Body of pancreas (tissue), 4 donors: ENCODE results near the gene FFAR2.

ENCODE experiments used
- POLR2A ChIP-seq, 3 donors: fragments of 450-650 bp; IDR thresholded peaks; one replicate each; pipeline ENCODE4 v1.6.1; 2016; ENCODE audit warnings: antibody characterized with exemption in 3 of 3, mild to moderate bottlenecking in 2 of 3
- TF ChIP-seq, protein P1 (sequence below), 7 experiments: fragments of 450-650 bp in 4 of 7; fragments of 200-600 bp in 3 of 7; sonication (generic) in 3 of 7; IDR thresholded peaks; one replicate each; pipeline ENCODE4 v1.5.1; 2016 to 2019; ENCODE audit warnings: antibody characterized with exemption in 7 of 7

DNA sequence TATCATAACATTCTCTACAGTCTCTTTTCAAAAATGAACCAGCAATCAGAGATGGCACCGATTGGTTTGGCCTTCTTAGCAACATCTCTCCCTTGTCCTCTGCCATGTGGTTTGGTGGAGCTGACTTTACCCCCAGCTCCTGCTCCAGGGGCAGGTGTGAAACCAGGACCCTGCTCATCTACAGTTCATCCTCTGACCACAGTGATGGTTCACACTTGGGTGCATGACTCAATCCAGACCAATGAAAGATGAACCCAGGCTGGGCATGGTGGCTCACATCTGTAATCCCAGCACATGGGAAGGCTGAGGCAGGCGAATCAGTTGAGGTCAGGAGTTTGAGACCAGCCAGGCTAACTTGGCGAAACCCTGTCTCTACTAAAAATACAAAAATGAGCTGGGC, 33.6 kb upstream of the FFAR2 start:
- TF ChIP-seq, protein P1, sequence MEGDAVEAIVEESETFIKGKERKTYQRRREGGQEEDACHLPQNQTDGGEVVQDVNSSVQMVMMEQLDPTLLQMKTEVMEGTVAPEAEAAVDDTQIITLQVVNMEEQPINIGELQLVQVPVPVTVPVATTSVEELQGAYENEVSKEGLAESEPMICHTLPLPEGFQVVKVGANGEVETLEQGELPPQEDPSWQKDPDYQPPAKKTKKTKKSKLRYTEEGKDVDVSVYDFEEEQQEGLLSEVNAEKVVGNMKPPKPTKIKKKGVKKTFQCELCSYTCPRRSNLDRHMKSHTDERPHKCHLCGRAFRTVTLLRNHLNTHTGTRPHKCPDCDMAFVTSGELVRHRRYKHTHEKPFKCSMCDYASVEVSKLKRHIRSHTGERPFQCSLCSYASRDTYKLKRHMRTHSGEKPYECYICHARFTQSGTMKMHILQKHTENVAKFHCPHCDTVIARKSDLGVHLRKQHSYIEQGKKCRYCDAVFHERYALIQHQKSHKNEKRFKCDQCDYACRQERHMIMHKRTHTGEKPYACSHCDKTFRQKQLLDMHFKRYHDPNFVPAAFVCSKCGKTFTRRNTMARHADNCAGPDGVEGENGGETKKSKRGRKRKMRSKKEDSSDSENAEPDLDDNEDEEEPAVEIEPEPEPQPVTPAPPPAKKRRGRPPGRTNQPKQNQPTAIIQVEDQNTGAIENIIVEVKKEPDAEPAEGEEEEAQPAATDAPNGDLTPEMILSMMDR (IDR thresholded peaks at IDR 0.05): no peak
- no peak for TF ChIP-seq POLR2A (IDR thresholded peaks at IDR 0.05)
